CD4-positive, alpha-beta T cell treated with Interleukin-4 for 1 hour (primary cell): ENCODE measurements around the gene MEGF8.

Experiments used
- DNase-seq, 2 donors: peaks; one replicate each; pipeline ENCODE4 v3.0.0-alpha.2; 2020 to 2022

MEGF8 gene

DNA sequence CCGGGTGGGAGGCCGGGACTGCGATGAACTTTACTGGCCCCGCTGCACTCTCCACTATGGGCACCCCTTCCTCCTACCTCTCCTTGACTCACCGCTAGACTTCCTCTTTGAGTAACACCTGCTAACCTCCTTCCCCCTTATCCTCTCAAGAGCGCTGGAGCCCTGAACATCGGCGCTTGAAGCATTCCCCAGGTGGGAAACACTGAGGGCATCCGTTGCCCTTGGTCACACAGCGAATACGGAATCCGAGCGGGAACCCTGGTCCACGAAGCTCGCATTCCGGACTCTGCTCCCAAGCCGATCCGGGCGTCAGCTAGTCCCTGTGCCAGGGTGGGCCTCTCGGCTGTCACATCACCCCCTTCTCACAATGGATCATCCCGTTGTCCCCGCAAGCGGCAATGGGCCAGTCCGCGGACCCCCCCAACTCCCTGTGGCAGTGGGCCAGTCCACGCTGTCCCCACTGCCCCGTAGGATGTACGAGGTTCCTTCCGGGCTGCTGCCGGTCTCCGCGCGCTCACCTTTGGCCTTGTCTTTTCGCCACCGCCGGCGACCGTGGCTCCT lies 97.5 kb downstream of the MEGF8 start:
- DNase-seq, result peak; percentile 55 to 73

- DNase-seq, result peak; percentile 93 to 95
These were observed 98.3 kb downstream of the MEGF8 start for GRCh38 chr19:42423462-42424344.

DNA sequence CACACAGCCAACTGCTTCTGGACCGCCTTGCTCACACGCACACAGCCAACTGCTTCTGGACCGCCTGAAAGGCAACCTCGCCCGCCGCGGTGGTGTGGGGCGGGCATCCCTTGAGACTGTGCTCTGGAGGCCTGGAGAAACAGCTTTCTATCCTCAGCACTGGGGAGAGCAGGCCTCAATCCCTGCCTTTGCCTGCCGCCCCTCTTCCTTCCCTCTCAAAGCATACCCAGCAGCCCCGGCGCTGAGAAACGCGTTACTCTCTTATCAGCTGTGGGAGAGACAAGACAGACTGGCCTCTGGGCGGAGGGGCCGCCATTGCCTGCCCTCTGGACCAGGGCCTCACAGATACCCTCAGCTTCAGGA lies 98.9 kb downstream of the MEGF8 start:
- no peak for DNase-seq

GRCh38 chr19:42424712-42425131 lies 99.3 kb downstream of the MEGF8 start:
- no peak for DNase-seq

- DNase-seq, result no peak
These were observed 101.2 kb downstream of the MEGF8 start for GRCh38 chr19:42426643-42427042.

DNA sequence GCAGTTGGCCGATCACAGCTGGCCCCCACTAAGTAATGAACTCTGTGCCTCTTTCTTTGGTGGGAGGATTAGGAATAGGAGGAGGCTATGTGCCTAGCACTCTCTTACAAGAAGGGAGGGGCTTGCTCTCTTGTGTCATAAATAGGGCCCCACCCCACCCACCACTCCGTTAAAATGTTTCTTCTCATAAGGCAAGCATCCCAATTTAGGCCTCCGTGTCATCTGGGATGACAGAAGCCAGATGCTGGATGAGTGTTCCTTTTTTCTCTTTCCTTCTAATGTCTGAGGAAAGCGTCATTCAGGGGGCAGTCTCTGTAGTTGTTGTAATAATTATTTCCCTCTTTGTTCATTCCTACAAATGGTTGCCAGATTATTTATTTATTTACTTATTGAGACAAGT lies 101.9 kb downstream of the MEGF8 start, which contains the start of gene LIPE:
Gene LIPE, minus strand, starts transcription at position 76 of the 400 bp plus-strand sequence. CDS start 239 bp downstream, outside the sequence.
- no peak for DNase-seq
